SK-MEL-5 (cell line): Measurements from ENCODE around the gene WDR76. TPM values are rescaled to one million over a fixed set of nuclear protein-coding genes. Genes with fewer than 3 reads are reported as not detected.
"Not testable (repeated sequence)": the region's sequence is repeated elsewhere in the genome, so short reads cannot be mapped to it uniquely, and the experiment has no call there.

ENCODE experiments used
- DNase-seq: peaks from one replicate; pipeline ENCODE4 v3.0.0-alpha.2; 2016; ENCODE audit warnings: low read depth, low spot score
- in situ Hi-C: cut with HindIII; loops from 2 replicates; pipeline ENCODE4 v1.10.0; 2016; ENCODE audit warnings: low sequenced_read_pairs, high pct_unique_total_duplicates, low pct_unique_long_range_greater_than_20kb
- total RNA-seq: library from RNA; depleted of rRNA; stranded (reverse); fragments of >200 nt; shearing (Covaris generic); gene quantifications from 2 replicates; pipeline ENCODE4 v1.2.3, GENCODE V29; 2014

The WDR76 gene
- total RNA-seq, 1 experiment from 2014 or later, result 18.7 TPM

- in situ Hi-C loops, result no loop called here
- no peak for DNase-seq
These were observed 18.3 kb upstream of the WDR76 start for GRCh38 chr15:43808435-43808950.

GRCh38 chr15:43808960-43809678, 17.7 kb upstream of the WDR76 start:
- in situ Hi-C loops, result no loop called here
- no peak for DNase-seq

- in situ Hi-C loops, DNase-seq: not testable (repeated sequence)
These were observed 11.7 kb upstream of the WDR76 start for GRCh38 chr15:43815064-43815463.

GRCh38 chr15:43821505-43821904, 5.3 kb upstream of the WDR76 start:
- in situ Hi-C loops, result no loop called here
- no peak for DNase-seq

GRCh38 chr15:43824302-43825246, 2.2 kb upstream of the WDR76 start, which contains the start of gene MFAP1:
Gene MFAP1 (minus strand): TSS chr15:43824690. CDS start chr15:43824569, 121 bp downstream.
- in situ Hi-C loops, result no loop called here
- peak; percentile 97 for DNase-seq

- in situ Hi-C loops, DNase-seq: not testable (repeated sequence)
These were observed 1.5 kb upstream of the WDR76 start for GRCh38 chr15:43825305-43825704.

GRCh38 chr15:43826029-43826507, 734 bp upstream of the WDR76 start:
- DNase-seq, result no peak
- in situ Hi-C loops, result no loop called here

GRCh38 chr15:43828061-43828657, 1.4 kb downstream of the WDR76 start:
- in situ Hi-C loops, result no loop called here
- no peak for DNase-seq

- in situ Hi-C loops, result not testable (repeated sequence)
These were observed 3.2 kb downstream of the WDR76 start for GRCh38 chr15:43829951-43830540.

GRCh38 chr15:43830691-43831275, 4.0 kb downstream of the WDR76 start:
- in situ Hi-C loops, DNase-seq: not testable (repeated sequence)

More at GRCh38 chr15:43829951-43830540, 3.2 kb downstream of the WDR76 start:
- DNase-seq, result not testable (repeated sequence)

- DNase-seq, in situ Hi-C loops: not testable (repeated sequence)
These were observed 4.8 kb downstream of the WDR76 start for GRCh38 chr15:43831519-43832052.

- DNase-seq, in situ Hi-C loops: not testable (repeated sequence)
These were observed 5.7 kb downstream of the WDR76 start for GRCh38 chr15:43832485-43832884.

- no peak for DNase-seq
- in situ Hi-C loops, result no loop called here
These were observed 18.6 kb downstream of the WDR76 start for GRCh38 chr15:43845421-43845820.

GRCh38 chr15:43851251-43851650, 24.4 kb downstream of the WDR76 start:
- DNase-seq, result no peak
- in situ Hi-C loops, result no loop called here

- in situ Hi-C loops, result no loop called here
- no peak for DNase-seq
These were observed 25.8 kb downstream of the WDR76 start for GRCh38 chr15:43852607-43853006.

GRCh38 chr15:43854801-43855200, 28.0 kb downstream of the WDR76 start:
- in situ Hi-C loops, result no loop called here
- DNase-seq, result no peak

- in situ Hi-C loops, result no loop called here
- no peak for DNase-seq
These were observed 32.7 kb downstream of the WDR76 start for GRCh38 chr15:43859546-43859945.
